Measurements from ENCODE around the gene GRIK2. TPM values are rescaled to one million over a fixed set of nuclear protein-coding genes. Genes with fewer than 3 reads are reported as not detected.

GRIK2 gene
- total and polyA plus RNA-seq, 7 donors = 0.25 to 8.9 (median 2.1) TPM; not detected in 2

DNA sequence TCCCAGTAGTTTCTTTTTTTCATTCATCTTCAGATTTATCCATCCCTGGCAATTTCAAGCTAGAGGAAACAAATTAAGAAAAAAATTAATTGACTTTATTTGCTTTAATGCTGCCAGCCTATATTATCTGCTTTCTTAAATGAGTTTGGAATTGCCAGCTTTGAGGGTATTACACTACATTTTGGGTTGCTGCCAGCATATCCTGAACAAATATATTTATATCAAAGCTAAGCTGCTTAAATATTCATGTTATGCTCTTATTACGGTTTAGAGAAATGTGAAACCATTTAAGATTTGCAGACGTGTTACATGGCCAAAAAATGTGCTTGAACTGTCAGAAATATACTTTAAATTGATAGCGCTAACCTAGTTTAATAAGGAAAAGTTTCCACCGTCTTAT, 59.7 kb downstream of the GRIK2 start:
- intact Hi-C loops (cut with DNase I) = no loop called here
- Histone ChIP-seq H3K4me1 (no peaks in the 10 kb centered on the region), H3K4me3 (no peak overlapping the region), H3K36me3 (no peaks in the 10 kb centered on the region), H3K27me3 (no peaks in the 10 kb centered on the region), H3K9me3 (no peaks in the 10 kb centered on the region), H3K27ac (no peak overlapping the region)
- 63 to 75% methylated on average over 4 of the region's 4 CpGs for WGBS, 2 donors
- no peak for DNase-seq
- no peak for TF ChIP-seq POLR2A (IDR thresholded peaks at IDR 0.05)
- TF ChIP-seq, protein P1, sequence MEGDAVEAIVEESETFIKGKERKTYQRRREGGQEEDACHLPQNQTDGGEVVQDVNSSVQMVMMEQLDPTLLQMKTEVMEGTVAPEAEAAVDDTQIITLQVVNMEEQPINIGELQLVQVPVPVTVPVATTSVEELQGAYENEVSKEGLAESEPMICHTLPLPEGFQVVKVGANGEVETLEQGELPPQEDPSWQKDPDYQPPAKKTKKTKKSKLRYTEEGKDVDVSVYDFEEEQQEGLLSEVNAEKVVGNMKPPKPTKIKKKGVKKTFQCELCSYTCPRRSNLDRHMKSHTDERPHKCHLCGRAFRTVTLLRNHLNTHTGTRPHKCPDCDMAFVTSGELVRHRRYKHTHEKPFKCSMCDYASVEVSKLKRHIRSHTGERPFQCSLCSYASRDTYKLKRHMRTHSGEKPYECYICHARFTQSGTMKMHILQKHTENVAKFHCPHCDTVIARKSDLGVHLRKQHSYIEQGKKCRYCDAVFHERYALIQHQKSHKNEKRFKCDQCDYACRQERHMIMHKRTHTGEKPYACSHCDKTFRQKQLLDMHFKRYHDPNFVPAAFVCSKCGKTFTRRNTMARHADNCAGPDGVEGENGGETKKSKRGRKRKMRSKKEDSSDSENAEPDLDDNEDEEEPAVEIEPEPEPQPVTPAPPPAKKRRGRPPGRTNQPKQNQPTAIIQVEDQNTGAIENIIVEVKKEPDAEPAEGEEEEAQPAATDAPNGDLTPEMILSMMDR (IDR thresholded peaks at IDR 0.05) = no peak
- TF ChIP-seq EP300 (IDR thresholded peaks at IDR 0.05) = no peak
- TF ChIP-seq POLR2AphosphoS5 (IDR thresholded peaks at IDR 0.05) = no peak

DNA sequence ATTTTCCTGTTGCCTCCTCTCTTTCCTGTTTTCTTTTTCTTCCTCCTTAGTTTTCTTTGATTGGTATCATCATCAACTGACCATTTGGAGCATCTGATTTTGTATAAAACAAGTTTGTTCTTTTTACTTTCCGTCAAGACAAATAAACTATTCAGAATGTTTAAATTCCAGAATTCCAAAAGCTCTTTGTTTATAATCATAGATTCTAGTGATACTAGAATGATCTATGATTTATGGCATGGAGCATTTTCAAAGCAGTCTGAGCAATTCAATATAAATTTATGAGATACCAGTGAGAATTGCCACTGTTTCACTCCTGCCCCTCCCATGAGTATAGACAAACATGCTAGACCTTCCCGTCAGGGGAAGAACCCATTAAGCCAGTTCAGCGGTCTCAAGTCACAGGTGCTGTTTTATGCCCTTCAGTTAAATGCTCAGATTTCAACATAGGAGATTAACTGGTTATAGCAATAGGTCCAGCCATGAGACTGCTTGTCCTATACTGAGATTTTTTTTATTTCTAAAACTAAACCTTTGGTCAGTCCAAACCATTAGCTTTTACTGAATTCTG, 60.7 kb downstream of the GRIK2 start:
- Histone ChIP-seq H3K27me3 (no peaks in the 10 kb centered on the region), H3K4me1 (no peaks in the 10 kb centered on the region), H3K9me3 (no peaks in the 10 kb centered on the region), H3K4me3 (no peak overlapping the region), H3K27ac (no peak overlapping the region), H3K36me3 (no peaks in the 10 kb centered on the region)
- WGBS, 2 donors = 13 to 51% methylated on average over 3 of the region's 3 CpGs
- no peak for DNase-seq
- intact Hi-C loops (cut with DNase I) = no loop called here
- TF ChIP-seq EP300 (IDR thresholded peaks at IDR 0.05) = no peak
- TF ChIP-seq POLR2AphosphoS5 (IDR thresholded peaks at IDR 0.05) = no peak
- TF ChIP-seq, protein P1 (IDR thresholded peaks at IDR 0.05) = no peak
- no peak for TF ChIP-seq POLR2A (IDR thresholded peaks at IDR 0.05)

DNA sequence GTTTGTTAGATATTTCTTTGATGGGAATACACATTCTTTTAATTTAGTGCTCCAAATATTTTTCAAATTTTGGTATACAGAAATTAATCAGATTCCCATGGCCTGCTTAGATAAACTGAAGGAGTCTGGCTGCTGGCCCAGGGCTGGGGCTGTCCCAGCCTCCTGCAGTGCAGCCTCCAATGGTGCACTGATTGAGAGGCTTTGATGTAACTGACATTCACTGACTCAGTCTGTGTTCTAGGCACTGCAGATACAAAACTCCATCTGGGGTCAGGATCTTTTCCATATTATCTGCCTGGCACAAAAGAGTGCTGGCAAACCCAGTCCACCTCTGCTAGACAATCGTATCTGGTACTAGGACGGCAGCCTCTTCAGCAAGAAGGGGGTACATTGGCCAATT, 64.8 kb downstream of the GRIK2 start:
- Histone ChIP-seq H3K27me3 (no peaks in the 10 kb centered on the region), H3K4me3 (no peak overlapping the region), H3K4me1 (no peaks in the 10 kb centered on the region), H3K36me3 (no peaks in the 10 kb centered on the region), H3K27ac (no peak overlapping the region), H3K9me3 (no peaks in the 10 kb centered on the region)
- TF ChIP-seq EP300 (IDR thresholded peaks at IDR 0.05) = no peak
- TF ChIP-seq, protein P1 (IDR thresholded peaks at IDR 0.05) = no peak
- no peak for TF ChIP-seq POLR2A (IDR thresholded peaks at IDR 0.05)
- TF ChIP-seq POLR2AphosphoS5 (IDR thresholded peaks at IDR 0.05) = no peak
- intact Hi-C loops (cut with DNase I) = no loop called here
- no peak for DNase-seq
- WGBS, 2 donors = 88 to 95% methylated on average over 2 of the region's 2 CpGs

DNA sequence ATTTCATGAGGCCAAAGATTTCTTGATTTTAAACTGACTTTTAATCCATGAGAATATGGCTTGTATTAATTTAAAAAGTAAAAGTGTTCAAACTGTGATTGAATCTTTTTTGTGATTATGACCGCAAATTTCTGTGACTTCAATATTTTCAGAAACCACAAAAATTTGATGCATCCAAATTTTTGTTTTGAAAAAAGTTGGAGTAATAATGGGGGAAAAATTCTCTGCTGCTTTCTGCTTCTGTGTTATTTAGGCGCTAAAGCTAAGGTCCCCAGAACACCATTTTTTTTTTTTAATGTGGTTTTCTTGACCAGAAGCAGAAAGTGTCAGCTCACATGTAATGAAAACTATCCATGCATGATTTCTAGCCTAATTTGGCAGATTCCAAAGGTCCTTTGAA, 65.3 kb downstream of the GRIK2 start:
- no peak for DNase-seq
- no peaks in the 10 kb centered on the region for H3K9me3 ChIP-seq
- WGBS, 2 donors = 92 to 96% methylated on average over 2 of the region's 2 CpGs
- no peak overlapping the region for H3K27ac ChIP-seq
- H3K4me3 ChIP-seq = no peak overlapping the region
- intact Hi-C loops (cut with DNase I) = no loop called here
- H3K27me3 ChIP-seq = no peaks in the 10 kb centered on the region
- no peaks in the 10 kb centered on the region for H3K36me3 ChIP-seq
- no peak for TF ChIP-seq POLR2AphosphoS5 (IDR thresholded peaks at IDR 0.05)
- TF ChIP-seq, protein P1 (IDR thresholded peaks at IDR 0.05) = no peak
- no peak for TF ChIP-seq POLR2A (IDR thresholded peaks at IDR 0.05)
- no peak for TF ChIP-seq EP300 (IDR thresholded peaks at IDR 0.05)
- H3K4me1 ChIP-seq = no peaks in the 10 kb centered on the region

DNA sequence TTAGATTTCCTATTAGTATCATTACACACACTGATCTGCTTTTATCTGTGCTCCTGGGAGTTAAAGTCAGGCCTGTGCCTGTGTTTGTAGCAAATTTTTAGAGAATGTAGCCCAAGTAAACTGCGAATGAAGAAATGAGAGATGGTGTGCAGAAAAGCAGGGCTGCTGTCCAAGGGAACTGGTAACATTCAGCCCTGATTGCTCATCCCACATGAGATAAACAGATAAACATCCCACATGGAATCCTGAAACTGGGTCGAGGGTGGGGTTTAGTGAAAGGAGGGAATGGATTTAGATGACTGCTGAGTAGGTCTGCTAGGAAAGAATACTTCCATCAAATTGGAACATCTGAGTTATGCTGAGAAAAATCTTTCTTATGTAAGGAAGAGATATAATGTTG, 69.1 kb downstream of the GRIK2 start:
- H3K27me3 ChIP-seq = no peaks in the 10 kb centered on the region
- H3K27ac ChIP-seq = no peak overlapping the region
- no peak for TF ChIP-seq POLR2A (IDR thresholded peaks at IDR 0.05)
- TF ChIP-seq, protein P1 (IDR thresholded peaks at IDR 0.05) = no peak
- no peak for TF ChIP-seq EP300 (IDR thresholded peaks at IDR 0.05)
- no peak for TF ChIP-seq POLR2AphosphoS5 (IDR thresholded peaks at IDR 0.05)
- no peaks in the 10 kb centered on the region for H3K36me3 ChIP-seq
- intact Hi-C loops (cut with DNase I) = no loop called here
- H3K9me3 ChIP-seq = no peaks in the 10 kb centered on the region
- no peaks in the 10 kb centered on the region for H3K4me1 ChIP-seq
- DNase-seq = no peak
- WGBS, 2 donors = 65 to 69% methylated on average over 2 of the region's 2 CpGs
- H3K4me3 ChIP-seq = no peak overlapping the region
